Natural killer cell (primary cell): ENCODE results near the gene TBRG4. TPM values are rescaled to one million over a fixed set of nuclear protein-coding genes. Genes with fewer than 3 reads are reported as not detected.

Experiments
- ATAC-seq, 3 donors: fragments of 150-1000 bp in 2 of 3; fragments of 200-7000 bp in 1 of 3; cut with Tn5 transposase; 1 replicate in 1 of 3; 2 replicates in 2 of 3; pipeline ENCODE4 v1.10.0; 2021; ENCODE audit warnings: mild to moderate bottlenecking in 2 of 3, moderate library complexity in 2 of 3
- DNase-seq, 2 donors: peaks; one replicate each; pipeline versions ENCODE4 v3.0.0 to v3.0.0-alpha.2; 2013 to 2021; ENCODE audit warnings: mixed read lengths in 1 of 2
- H3K27ac ChIP-seq: one replicate; pipeline ENCODE4 v1.5.1; 2013; ENCODE audit warnings: mild to moderate bottlenecking, low read length
- H3K27me3 ChIP-seq: one replicate; pipeline ENCODE4 v1.6.1; 2013; ENCODE audit warnings: low read length; ENCODE audit not compliant: control insufficient read depth, insufficient read depth
- H3K36me3 ChIP-seq: one replicate; pipeline ENCODE4 v1.6.1; 2013; ENCODE audit warnings: low read length; ENCODE audit not compliant: control insufficient read depth, insufficient read depth
- H3K4me1 ChIP-seq: one replicate; pipeline ENCODE4 v1.6.1; 2013; ENCODE audit warnings: low read length; ENCODE audit not compliant: control insufficient read depth, insufficient read depth
- H3K4me3 ChIP-seq: one replicate; pipeline ENCODE4 v1.5.1; 2013; ENCODE audit warnings: low read length
- H3K9me3 ChIP-seq: one replicate; pipeline ENCODE4 v1.6.1; 2013; ENCODE audit warnings: low read length; ENCODE audit not compliant: control insufficient read depth, insufficient read depth
- H3K27ac Mint-ChIP-seq, 2 donors: one replicate each; pipeline ENCODE4 v1.8.0; 2022; ENCODE audit warnings: mild to moderate bottlenecking in 2 of 2, mixed read lengths in 2 of 2, moderate library complexity in 1 of 2
- H3K27me3 Mint-ChIP-seq, 2 donors: one replicate each; pipeline ENCODE4 v1.8.0; 2022; ENCODE audit warnings: low read depth in 2 of 2, mixed read lengths in 2 of 2
- H3K36me3 Mint-ChIP-seq: one replicate; pipeline ENCODE4 v1.8.0; 2022; ENCODE audit warnings: mixed read lengths
- H3K4me1 Mint-ChIP-seq, 2 donors: one replicate each; pipeline ENCODE4 v1.8.0; 2022; ENCODE audit warnings: mixed read lengths in 2 of 2
- H3K4me3 Mint-ChIP-seq: one replicate; pipeline ENCODE4 v1.8.0; 2022; ENCODE audit warnings: mild to moderate bottlenecking, moderate library complexity, mixed read lengths
- H3K9me3 Mint-ChIP-seq, 2 donors: one replicate each; pipeline ENCODE4 v1.8.0; 2022; ENCODE audit warnings: mixed read lengths in 2 of 2
- CTCF ChIP-seq: fragments of 200-600 bp; IDR thresholded peaks from one replicate; pipeline ENCODE4 v1.8.0; 2022; ENCODE audit warnings: antibody characterized with exemption
- WGBS: methylation state at CpG from one replicate; pipeline ENCODE4 v1.1.7; 2013; ENCODE audit warnings: missing lambda C conversion rate; ENCODE audit not compliant: insufficient coverage; 5-methylcytosine and 5-hydroxymethylcytosine counted together
- intact Hi-C: fragments of 100-400 bp; cut with micrococcal nuclease; formaldehyde crosslinking; loops from one replicate; pipeline ENCODE4 v1.14.2; 2022
- total RNA-seq, 4 donors: library from RNA; stranded (reverse); fragments of 120-200 nt in 1 of 4; gene quantifications; one replicate each; pipeline versions ENCODE4 v1.2.3 to v1.2.4, GENCODE V29; 2013 to 2022

Gene TBRG4
- total RNA-seq, 3 donors from 2014 or later (not counting 1 experiment from before 2014, with no cell fraction given): 48.6 to 56.7 (median 55.9) TPM

DNA sequence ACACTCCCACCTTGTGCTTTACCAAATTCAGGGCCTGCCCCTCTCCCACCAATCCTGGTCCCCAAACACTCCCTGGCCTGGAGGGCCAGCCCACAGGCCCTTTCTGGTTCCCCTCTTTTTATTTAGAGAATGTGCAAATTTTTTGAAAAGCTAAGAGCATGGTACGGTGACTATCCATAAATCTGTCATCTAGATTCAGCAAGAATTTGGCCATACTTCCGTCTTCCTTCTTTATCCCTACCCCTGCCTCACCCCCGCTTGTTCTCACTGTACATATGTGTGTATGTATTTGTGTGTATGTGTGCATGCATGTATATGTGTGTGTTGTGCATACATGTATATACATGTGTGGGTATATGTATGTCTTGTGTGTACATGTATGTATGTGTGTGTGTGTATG lies 8.1 kb upstream of the TBRG4 start:
- TF ChIP-seq CTCF: no peak
- Histone ChIP-seq H3K27ac (no peak overlapping the region), H3K9me3 (no peaks in the 10 kb centered on the region), H3K36me3 (no peaks in the 10 kb centered on the region), H3K4me3 (no peak overlapping the region), H3K4me1 (peaks cover 36% of the 10 kb centered on the region), H3K27me3 (no peaks in the 10 kb centered on the region)
- peaks cover 30 to 37% of the 10 kb centered on the region in 2 donors for H3K4me1 Mint-ChIP-seq
- no peaks in the 10 kb centered on the region for H3K9me3 Mint-ChIP-seq
- no peak for ATAC-seq
- no peaks in the 10 kb centered on the region for H3K36me3 Mint-ChIP-seq
- H3K4me3 Mint-ChIP-seq: no peak overlapping the region
- H3K27ac Mint-ChIP-seq: no peak overlapping the region
- intact Hi-C loops: loop anchor here (10.0 kb wide), 1 partner anchor 515 kb away; the partner anchor contains the start of gene OGDH
- H3K27me3 Mint-ChIP-seq: peaks cover 0 to 4% of the 10 kb centered on the region in 2 donors
- DNase-seq: no peak
- 86% methylated on average over 1 of the region's 3 CpGs for WGBS

GRCh38 chr7:45118889-45119331 lies 7.4 kb upstream of the TBRG4 start:
- no peak for ATAC-seq
- no peak for TF ChIP-seq CTCF
- Histone ChIP-seq H3K4me3 (no peak overlapping the region), H3K4me1 (peaks cover 30% of the 10 kb centered on the region), H3K9me3 (no peaks in the 10 kb centered on the region), H3K27ac (no peak overlapping the region), H3K27me3 (no peaks in the 10 kb centered on the region), H3K36me3 (no peaks in the 10 kb centered on the region)
- DNase-seq: no peak
- H3K4me3 Mint-ChIP-seq: no peak overlapping the region
- no peaks in the 10 kb centered on the region for H3K9me3 Mint-ChIP-seq
- peaks cover 30 to 32% of the 10 kb centered on the region in 2 donors for H3K4me1 Mint-ChIP-seq
- peaks cover 2 to 10% of the 10 kb centered on the region in 2 donors for H3K27me3 Mint-ChIP-seq
- H3K27ac Mint-ChIP-seq: no peak overlapping the region
- no peaks in the 10 kb centered on the region for H3K36me3 Mint-ChIP-seq
- intact Hi-C loops: loop anchor here (10.0 kb wide), 1 partner anchor 514 kb away; the partner anchor contains the start of gene OGDH
- 73% methylated on average over 3 of the region's 3 CpGs for WGBS

- no peak overlapping the region for H3K27ac Mint-ChIP-seq
- peaks cover 25 to 26% of the 10 kb centered on the region in 2 donors for H3K4me1 Mint-ChIP-seq
- ATAC-seq (no peak), DNase-seq (no peak)
- H3K9me3 Mint-ChIP-seq: no peaks in the 10 kb centered on the region
- H3K27me3 ChIP-seq: no peaks in the 10 kb centered on the region
- no peak for TF ChIP-seq CTCF
- 70% methylated on average over 4 of the region's 4 CpGs for WGBS
- H3K4me3 Mint-ChIP-seq: no peak overlapping the region
- no peak overlapping the region for H3K4me3 ChIP-seq
- no peak overlapping the region for H3K27ac ChIP-seq
- intact Hi-C loops: loop anchor here (10.0 kb wide), 1 partner anchor 513 kb away; the partner anchor contains the start of gene OGDH
- peaks cover 2 to 10% of the 10 kb centered on the region in 2 donors for H3K27me3 Mint-ChIP-seq
- H3K9me3 ChIP-seq: no peaks in the 10 kb centered on the region
- H3K36me3 Mint-ChIP-seq: no peaks in the 10 kb centered on the region
- peaks cover 23% of the 10 kb centered on the region for H3K4me1 ChIP-seq
- H3K36me3 ChIP-seq: no peaks in the 10 kb centered on the region
These were observed 6.8 kb upstream of the TBRG4 start for GRCh38 chr7:45118292-45118691.

DNA sequence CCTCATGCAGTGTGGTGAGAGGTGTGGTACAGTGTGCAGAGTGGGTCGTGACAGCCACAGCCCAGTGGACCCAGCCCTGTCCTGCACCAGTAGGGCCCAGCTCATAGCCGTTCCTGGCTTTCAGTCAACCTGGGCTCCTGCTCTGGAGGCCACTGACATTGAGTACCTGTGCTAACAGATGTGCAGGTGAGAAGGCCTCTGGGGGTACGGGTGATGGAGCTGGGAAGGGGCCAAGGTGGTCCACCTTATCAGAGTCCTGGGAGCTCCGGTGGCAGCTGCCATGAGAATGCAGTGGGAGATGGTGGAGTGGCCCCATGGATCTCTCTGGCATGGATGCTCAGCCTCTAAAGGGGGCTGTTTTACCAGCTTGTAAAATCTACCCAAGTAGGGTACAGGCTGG lies 6.1 kb upstream of the TBRG4 start:
- Histone ChIP-seq H3K4me1 (peaks cover 16% of the 10 kb centered on the region), H3K36me3 (no peaks in the 10 kb centered on the region), H3K4me3 (no peak overlapping the region), H3K27ac (no peak overlapping the region), H3K9me3 (no peaks in the 10 kb centered on the region), H3K27me3 (no peaks in the 10 kb centered on the region)
- Mint-ChIP-seq H3K9me3 (no peaks in the 10 kb centered on the region), H3K36me3 (no peaks in the 10 kb centered on the region), H3K4me3 (no peak overlapping the region), H3K4me1 (peaks cover 18% of the 10 kb centered on the region in 2 donors), H3K27me3 (peaks cover 2 to 10% of the 10 kb centered on the region in 2 donors), H3K27ac (no peak overlapping the region)
- TF ChIP-seq CTCF: no peak
- WGBS: 62% methylated on average over 4 of the region's 4 CpGs
- DNase-seq (no peak), ATAC-seq (no peak)
- intact Hi-C loops: loop anchor here (10.0 kb wide), 1 partner anchor 513 kb away; the partner anchor contains the start of gene OGDH
